Right atrium auricular region (tissue), 2 donors: ENCODE measurements around the gene SPRED1. TPM values are rescaled to one million over a fixed set of nuclear protein-coding genes. Genes with fewer than 3 reads are reported as not detected.

Source experiments
- DNase-seq: peaks from one replicate; pipeline ENCODE4 v3.0.0-alpha.2; 2019; ENCODE audit warnings: low spot score
- H3K27ac ChIP-seq, 2 donors: fragments of 200-600 bp; sonication (generic); 1 replicate in 1 of 2; 2 replicates in 1 of 2; pipeline ENCODE4 v1.5.1; 2016 to 2019
- H3K27me3 ChIP-seq, 2 donors: fragments of 200-600 bp; sonication (generic); one replicate each; pipeline versions ENCODE4 v1.5.1 to v1.6.0; 2017 to 2019
- H3K36me3 ChIP-seq: fragments of 200-600 bp; sonication (generic); one replicate; pipeline ENCODE4 v1.5.1; 2016
- H3K4me1 ChIP-seq, 2 donors: fragments of 200-600 bp; sonication (generic); one replicate each; pipeline versions ENCODE4 v1.5.1 to v1.6.0; 2017 to 2019
- H3K4me3 ChIP-seq, 2 donors: fragments of 200-600 bp; sonication (generic); 1 replicate in 1 of 2; 2 replicates in 1 of 2; pipeline ENCODE4 v1.5.1; 2017 to 2019; ENCODE audit warnings: mild to moderate bottlenecking in 1 of 2, moderate library complexity in 1 of 2
- H3K9me3 ChIP-seq, 2 donors: fragments of 200-600 bp; sonication (generic); one replicate each; pipeline ENCODE4 v1.5.1; 2019
- total RNA-seq, 2 donors: library from RNA; depleted of rRNA; stranded (reverse); fragments of >200 nt; gene quantifications; one replicate each; pipeline ENCODE4 v1.1.0, GENCODE V29; 2016
- TF ChIP-seq, protein P1 (sequence below), 2 donors: fragments of 200-600 bp; sonication (generic); IDR thresholded peaks; one replicate each; pipeline ENCODE4 v1.5.1; 2019; ENCODE audit warnings: antibody characterized with exemption in 2 of 2

Gene SPRED1
- total RNA-seq, 2 donors from 2014 or later: 9.4 to 10.9 TPM

DNA sequence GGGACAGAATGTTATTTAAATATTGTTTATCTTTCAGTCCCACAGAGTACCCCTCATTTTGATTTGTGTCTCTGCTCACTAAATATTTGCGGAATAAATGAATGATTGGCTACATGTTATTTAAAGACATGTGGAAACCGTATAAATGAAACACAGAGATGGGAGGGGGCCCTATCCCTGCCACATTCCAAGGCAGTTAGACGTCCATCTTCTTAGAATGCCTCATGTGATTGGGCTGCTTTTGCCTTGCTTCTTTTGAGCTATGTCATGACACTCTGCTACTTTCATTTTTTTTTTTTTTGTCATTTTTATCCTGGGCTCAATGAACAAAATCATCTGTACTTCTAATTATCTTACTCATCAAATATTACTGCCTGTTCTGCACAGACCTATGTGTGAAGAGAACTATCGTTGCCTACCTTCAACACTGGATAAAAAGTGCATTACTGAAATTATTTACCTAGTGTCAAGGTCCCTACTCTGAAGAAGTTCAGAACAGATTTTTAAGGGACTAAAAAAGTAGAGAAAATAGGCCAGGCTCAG lies 117.4 kb downstream of the SPRED1 start:
- Histone ChIP-seq H3K27me3 (no peaks in the 10 kb centered on the region), H3K27ac (no peak overlapping the region), H3K4me1 (peaks cover 0 to 10% of the 10 kb centered on the region in 2 donors), H3K4me3 (no peak overlapping the region), H3K36me3 (no peaks in the 10 kb centered on the region), H3K9me3 (no peaks in the 10 kb centered on the region)
- no peak for DNase-seq
- TF ChIP-seq, protein P1, sequence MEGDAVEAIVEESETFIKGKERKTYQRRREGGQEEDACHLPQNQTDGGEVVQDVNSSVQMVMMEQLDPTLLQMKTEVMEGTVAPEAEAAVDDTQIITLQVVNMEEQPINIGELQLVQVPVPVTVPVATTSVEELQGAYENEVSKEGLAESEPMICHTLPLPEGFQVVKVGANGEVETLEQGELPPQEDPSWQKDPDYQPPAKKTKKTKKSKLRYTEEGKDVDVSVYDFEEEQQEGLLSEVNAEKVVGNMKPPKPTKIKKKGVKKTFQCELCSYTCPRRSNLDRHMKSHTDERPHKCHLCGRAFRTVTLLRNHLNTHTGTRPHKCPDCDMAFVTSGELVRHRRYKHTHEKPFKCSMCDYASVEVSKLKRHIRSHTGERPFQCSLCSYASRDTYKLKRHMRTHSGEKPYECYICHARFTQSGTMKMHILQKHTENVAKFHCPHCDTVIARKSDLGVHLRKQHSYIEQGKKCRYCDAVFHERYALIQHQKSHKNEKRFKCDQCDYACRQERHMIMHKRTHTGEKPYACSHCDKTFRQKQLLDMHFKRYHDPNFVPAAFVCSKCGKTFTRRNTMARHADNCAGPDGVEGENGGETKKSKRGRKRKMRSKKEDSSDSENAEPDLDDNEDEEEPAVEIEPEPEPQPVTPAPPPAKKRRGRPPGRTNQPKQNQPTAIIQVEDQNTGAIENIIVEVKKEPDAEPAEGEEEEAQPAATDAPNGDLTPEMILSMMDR (IDR thresholded peaks at IDR 0.05): no peak

DNA sequence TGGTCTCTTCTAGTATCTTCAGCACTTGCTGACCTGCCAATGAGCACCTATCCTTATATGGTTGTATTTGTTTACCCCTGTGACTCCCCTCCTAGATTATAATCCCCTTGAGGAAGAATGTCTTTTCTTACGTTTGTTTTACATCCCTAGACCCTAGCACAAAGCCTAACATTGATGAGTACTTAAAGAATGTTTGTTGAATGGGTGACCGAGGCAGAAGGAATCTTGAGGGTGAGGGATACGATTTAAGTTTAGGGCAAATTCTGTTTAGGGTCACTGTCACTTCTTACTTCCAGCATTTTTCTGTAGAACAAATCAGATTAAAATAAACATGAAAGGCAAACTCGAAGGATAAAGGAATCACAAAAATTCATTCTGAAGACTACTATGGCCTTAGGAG lies 120.4 kb downstream of the SPRED1 start:
- Histone ChIP-seq H3K27ac (no peak overlapping the region), H3K27me3 (no peaks in the 10 kb centered on the region), H3K9me3 (no peaks in the 10 kb centered on the region), H3K4me1 (peaks cover 0 to 13% of the 10 kb centered on the region in 2 donors), H3K4me3 (no peak overlapping the region), H3K36me3 (no peaks in the 10 kb centered on the region)
- no peak for DNase-seq
- TF ChIP-seq, protein P1 (IDR thresholded peaks at IDR 0.05): no peak

- no peak overlapping the region for H3K4me3 ChIP-seq
- H3K9me3 ChIP-seq: no peaks in the 10 kb centered on the region
- no peaks in the 10 kb centered on the region for H3K27me3 ChIP-seq
- DNase-seq: no peak
- TF ChIP-seq, protein P1 (IDR thresholded peaks at IDR 0.05): no peak
- H3K27ac ChIP-seq: no peak overlapping the region
- peaks cover 0 to 20% of the 10 kb centered on the region in 2 donors for H3K4me1 ChIP-seq
- H3K36me3 ChIP-seq: no peaks in the 10 kb centered on the region
Measured at GRCh38 chr15:38374029-38374428, 121.4 kb downstream of the SPRED1 start.

GRCh38 chr15:38374556-38374955 lies 121.9 kb downstream of the SPRED1 start:
- peak overlapping the region in 1 of 2 donors; percentile 45 for H3K27ac ChIP-seq
- no peak for DNase-seq

GRCh38 chr15:38376081-38376480 lies 123.4 kb downstream of the SPRED1 start:
- TF ChIP-seq, protein P1 (IDR thresholded peaks at IDR 0.05): no peak
- DNase-seq: no peak
- Histone ChIP-seq H3K27ac (no peak overlapping the region), H3K9me3 (no peaks in the 10 kb centered on the region), H3K36me3 (no peaks in the 10 kb centered on the region), H3K4me1 (peaks cover 0 to 20% of the 10 kb centered on the region in 2 donors), H3K4me3 (no peak overlapping the region), H3K27me3 (no peaks in the 10 kb centered on the region)

More at GRCh38 chr15:38374556-38374955, 121.9 kb downstream of the SPRED1 start:
- Histone ChIP-seq H3K9me3 (no peaks in the 10 kb centered on the region), H3K4me3 (no peak overlapping the region), H3K4me1 (peaks cover 0 to 20% of the 10 kb centered on the region in 2 donors), H3K36me3 (no peaks in the 10 kb centered on the region), H3K27me3 (no peaks in the 10 kb centered on the region)
- TF ChIP-seq, protein P1 (IDR thresholded peaks at IDR 0.05): no peak

DNA sequence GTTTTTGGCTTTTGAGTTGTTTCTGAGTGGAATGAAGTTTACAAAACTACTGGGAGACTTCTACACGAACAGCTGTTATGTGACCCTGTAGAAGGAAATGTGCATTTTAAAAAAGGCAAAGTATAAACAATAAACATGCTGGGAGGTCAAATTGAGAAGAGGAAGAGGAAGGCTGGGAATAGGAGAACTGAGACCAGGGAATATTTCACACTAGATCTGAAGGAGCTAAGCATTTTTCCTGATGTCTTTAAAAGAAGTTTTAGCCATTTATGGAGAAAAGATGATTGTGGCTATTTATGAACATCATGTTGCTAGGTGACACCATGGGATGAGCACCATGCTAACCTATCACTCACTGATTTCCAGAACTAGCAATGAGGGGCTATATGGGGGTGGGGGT lies 125.0 kb downstream of the SPRED1 start:
- H3K36me3 ChIP-seq: no peaks in the 10 kb centered on the region
- DNase-seq: no peak
- H3K27ac ChIP-seq: peak overlapping the region; percentile 39 to 58
- H3K9me3 ChIP-seq: no peaks in the 10 kb centered on the region
- H3K4me1 ChIP-seq: peaks cover 0 to 20% of the 10 kb centered on the region in 2 donors
- TF ChIP-seq, protein P1 (IDR thresholded peaks at IDR 0.05): no peak
- no peak overlapping the region for H3K4me3 ChIP-seq
- no peaks in the 10 kb centered on the region for H3K27me3 ChIP-seq
